ENCODE results near the gene SLC22A23. TPM values are rescaled to one million over a fixed set of nuclear protein-coding genes. Genes with fewer than 3 reads are reported as not detected.

SLC22A23 gene
- total and polyA plus RNA-seq, 2 donors (not counting 1 experiment from before 2014, with no cell fraction given) = 0.18 to 1.4 TPM

GRCh38 chr6:3480009-3480408, 23.2 kb upstream of the SLC22A23 start:
- Mint-ChIP-seq H3K4me3 (no peak overlapping the region), H3K4me1 (no peaks in the 10 kb centered on the region), H3K27ac (no peak overlapping the region), H3K9me3 (ENCODE audit: insufficient read depth) (peaks cover 8% of the 10 kb centered on the region), H3K27me3 (peaks cover 35% of the 10 kb centered on the region)
- intact Hi-C loops (cut with micrococcal nuclease) = no loop called here
- no peak overlapping the region for H3K4me2 ChIP-seq (replicated peaks; ENCODE audit: low read depth, low read length, poor library complexity, severe bottlenecking)
- no peaks in the 10 kb centered on the region for H3K79me2 ChIP-seq (ENCODE audit: control insufficient read depth, insufficient read depth, low read length)
- peaks cover 0 to 7% (median 6%) of the 10 kb centered on the region in 3 donors for H3K9me3 ChIP-seq (ENCODE audit: control extremely low read depth in 1 of 3, control insufficient read depth in 2 of 3, insufficient read depth in 1 of 3, low read length in 2 of 3)
- H3K27ac ChIP-seq (ENCODE audit: low read length in 2 of 2) = no peak overlapping the region
- no peak overlapping the region for H3K9ac ChIP-seq (ENCODE audit: low read length)
- no peak overlapping the region for H2AFZ ChIP-seq (ENCODE audit: insufficient read depth, low read depth, low read length, poor library complexity, severe bottlenecking)
- ATAC-seq (ENCODE audit: low read depth) (no peak), DNase-seq (no peak)
- CTCF ChIA-PET = no interaction called here
- H3K27me3 ChIP-seq (replicated peaks in 1 of 4; ENCODE audit: control extremely low read depth in 1 of 4, control insufficient read depth in 3 of 4, insufficient read depth in 4 of 4, low read length in 3 of 4) = peaks cover 0 to 6% (median 1%) of the 10 kb centered on the region in 4 experiments
- no peaks in the 10 kb centered on the region for H3K4me1 ChIP-seq (ENCODE audit: control insufficient read depth in 2 of 2, insufficient read depth in 2 of 2, low read length in 2 of 2)
- POLR2A ChIA-PET = no interaction called here
- H3K36me3 ChIP-seq (replicated peaks in 1 of 2; ENCODE audit: control extremely low read depth in 1 of 2, control insufficient read depth in 1 of 2, extremely low read depth in 1 of 2, insufficient read depth in 2 of 2, low read length in 1 of 2) = no peaks in the 10 kb centered on the region
- H3K4me3 ChIP-seq (ENCODE audit: control extremely low read depth in 1 of 5, extremely low read depth in 1 of 5, insufficient read depth in 1 of 5, low read depth in 2 of 5, low read length in 4 of 5) = no peak overlapping the region
- TF ChIP-seq CTCF (IDR thresholded peaks at IDR 0.05) (no peak), EZH2 (IDR thresholded peaks at IDR 0.05; ENCODE audit: borderline replicate concordance, insufficient read depth, low read depth, low read length, poor library complexity, severe bottlenecking) (no peak)
- H4K20me1 ChIP-seq (ENCODE audit: control insufficient read depth, insufficient read depth, low read length, poor library complexity, severe bottlenecking) = no peaks in the 10 kb centered on the region

GRCh38 chr6:3473773-3474172, 16.9 kb upstream of the SLC22A23 start:
- DNase-seq (no peak), ATAC-seq (ENCODE audit: low read depth) (no peak)
- POLR2A ChIA-PET = no interaction called here
- H3K4me3 ChIP-seq (ENCODE audit: control extremely low read depth in 1 of 5, extremely low read depth in 1 of 5, insufficient read depth in 1 of 5, low read depth in 2 of 5, low read length in 4 of 5) = no peak overlapping the region
- 95% methylated on average over 5 of the region's 5 CpGs for WGBS (ENCODE audit: insufficient coverage)
- CTCF ChIA-PET = no interaction called here
- no peak overlapping the region for H3K4me2 ChIP-seq (replicated peaks; ENCODE audit: low read depth, low read length, poor library complexity, severe bottlenecking)
- intact Hi-C loops (cut with micrococcal nuclease) = no loop called here
- no peaks in the 10 kb centered on the region for H3K36me3 ChIP-seq (replicated peaks in 1 of 2; ENCODE audit: control extremely low read depth in 1 of 2, control insufficient read depth in 1 of 2, extremely low read depth in 1 of 2, insufficient read depth in 2 of 2, low read length in 1 of 2)
- H3K9me3 ChIP-seq (ENCODE audit: control extremely low read depth in 1 of 3, control insufficient read depth in 2 of 3, insufficient read depth in 1 of 3, low read length in 2 of 3) = no peaks in the 10 kb centered on the region
- TF ChIP-seq CTCF (IDR thresholded peaks at IDR 0.05) (no peak), EZH2 (IDR thresholded peaks at IDR 0.05; ENCODE audit: borderline replicate concordance, insufficient read depth, low read depth, low read length, poor library complexity, severe bottlenecking) (no peak)
- peaks cover 25% of the 10 kb centered on the region for H3K27me3 Mint-ChIP-seq
- no peak overlapping the region for H3K27ac Mint-ChIP-seq
- no peak overlapping the region for H3K9ac ChIP-seq (ENCODE audit: low read length)
- H4K20me1 ChIP-seq (ENCODE audit: control insufficient read depth, insufficient read depth, low read length, poor library complexity, severe bottlenecking) = no peaks in the 10 kb centered on the region
- no peak overlapping the region for H3K4me3 Mint-ChIP-seq
- no peaks in the 10 kb centered on the region for H3K4me1 Mint-ChIP-seq
- H2AFZ ChIP-seq (ENCODE audit: insufficient read depth, low read depth, low read length, poor library complexity, severe bottlenecking) = no peak overlapping the region
- no peaks in the 10 kb centered on the region for H3K4me1 ChIP-seq (ENCODE audit: control insufficient read depth in 2 of 2, insufficient read depth in 2 of 2, low read length in 2 of 2)
- H3K27me3 ChIP-seq (replicated peaks in 1 of 4; ENCODE audit: control extremely low read depth in 1 of 4, control insufficient read depth in 3 of 4, insufficient read depth in 4 of 4, low read length in 3 of 4) = peaks cover 0 to 3% (median 0%) of the 10 kb centered on the region in 4 experiments
- no peaks in the 10 kb centered on the region for H3K79me2 ChIP-seq (ENCODE audit: control insufficient read depth, insufficient read depth, low read length)
- no peaks in the 10 kb centered on the region for H3K9me3 Mint-ChIP-seq (ENCODE audit: insufficient read depth)
- no peak overlapping the region for H3K27ac ChIP-seq (ENCODE audit: low read length in 2 of 2)
